A673 (cell line): Measurements from ENCODE around the gene PCBP2. TPM values are rescaled to one million over a fixed set of nuclear protein-coding genes. Genes with fewer than 3 reads are reported as not detected.

Experiments used
- BruUV-seq: library from RNA; stranded (reverse); fragments of 400-500 nt; replicated peaks from 2 replicates; lab custom pipeline; 2021; lab: Mats Ljungman, UMichigan
- CTCF ChIA-PET: fragments of 300-600 bp; sonication (Branson Sonifier 250); formaldehyde crosslinking; loops from one replicate; lab custom pipeline; 2022; ENCODE audit warnings: antibody characterized with exemption; lab: Charles Lee
- POLR2A ChIA-PET: fragments of 300-600 bp; sonication (Branson Sonifier 250); formaldehyde crosslinking; loops from one replicate; lab custom pipeline; 2022; ENCODE audit warnings: antibody characterized with exemption; ENCODE audit not compliant: low non-redundant PET; lab: Charles Lee
- DNase-seq: peaks from one replicate; pipeline ENCODE4 v3.0.0-alpha.2; 2015; ENCODE audit warnings: low spot score
- H3K27ac ChIP-seq: fragments of 200-600 bp; sonication (generic); 2 replicates; pipeline ENCODE4 v1.5.1; 2016; ENCODE audit warnings: mixed run types, low read depth, mild to moderate bottlenecking, mixed read lengths, antibody characterized with exemption, low read length; ENCODE audit not compliant: poor library complexity, severe bottlenecking
- H3K27me3 ChIP-seq: fragments of 200-600 bp; sonication (generic); replicated peaks from 2 replicates; pipeline ENCODE4 v1.6.1; 2017; ENCODE audit warnings: mixed run types, low read depth, mild to moderate bottlenecking, mixed read lengths, antibody characterized with exemption, low read length; ENCODE audit not compliant: insufficient read depth, poor library complexity
- H3K36me3 ChIP-seq: fragments of 200-600 bp; sonication (generic); 2 replicates; pipeline ENCODE4 v1.6.1; 2016; ENCODE audit warnings: mixed run types, mild to moderate bottlenecking, mixed read lengths, antibody characterized with exemption, low read length; ENCODE audit not compliant: insufficient read depth, poor library complexity, severe bottlenecking
- H3K4me1 ChIP-seq: fragments of 200-600 bp; sonication (generic); 2 replicates; pipeline ENCODE4 v1.6.1; 2017; ENCODE audit warnings: mixed run types, mild to moderate bottlenecking, mixed read lengths, antibody characterized with exemption, low read length; ENCODE audit not compliant: insufficient read depth, poor library complexity, severe bottlenecking
- H3K4me3 ChIP-seq: fragments of 200-600 bp; sonication (generic); 2 replicates; pipeline ENCODE4 v1.5.1; 2016; ENCODE audit warnings: low read depth, mixed run types, mild to moderate bottlenecking, mixed read lengths, low read length; ENCODE audit not compliant: poor library complexity, severe bottlenecking
- H3K9me3 ChIP-seq: fragments of 200-600 bp; sonication (generic); 2 replicates; pipeline ENCODE4 v1.6.1; 2016; ENCODE audit warnings: mixed run types, low read depth, mild to moderate bottlenecking, mixed read lengths, antibody characterized with exemption, low read length; ENCODE audit not compliant: poor library complexity, severe bottlenecking
- EZH2 ChIP-seq: fragments of 200-600 bp; sonication (generic); IDR thresholded peaks from 2 replicates; pipeline ENCODE4 v1.6.1; 2017; ENCODE audit warnings: borderline replicate concordance, low read depth, mild to moderate bottlenecking, mixed read lengths, antibody characterized with exemption, low read length; ENCODE audit not compliant: poor library complexity, severe bottlenecking
- intact Hi-C: fragments of 100-400 bp; cut with micrococcal nuclease; formaldehyde crosslinking; loops from one replicate; pipeline ENCODE4 v1.10.0; 2022; ENCODE audit not compliant: unreplicated experiment
- total RNA-seq: library from RNA; stranded (reverse); gene quantifications from 2 replicates; pipeline ENCODE4 v1.2.3, GENCODE V29; 2021
- TF ChIP-seq, protein P1 (sequence below): fragments of 300-800, 200-600 bp; sonication (generic); conservative IDR thresholded peaks from 2 replicates; pipeline ENCODE4 v1.5.1; 2017; ENCODE audit warnings: low read depth, mild to moderate bottlenecking, antibody characterized with exemption, low read length, moderate library complexity, mixed read lengths

Gene PCBP2
- total RNA-seq, 1 experiment from 2014 or later = 1,215 TPM

DNA sequence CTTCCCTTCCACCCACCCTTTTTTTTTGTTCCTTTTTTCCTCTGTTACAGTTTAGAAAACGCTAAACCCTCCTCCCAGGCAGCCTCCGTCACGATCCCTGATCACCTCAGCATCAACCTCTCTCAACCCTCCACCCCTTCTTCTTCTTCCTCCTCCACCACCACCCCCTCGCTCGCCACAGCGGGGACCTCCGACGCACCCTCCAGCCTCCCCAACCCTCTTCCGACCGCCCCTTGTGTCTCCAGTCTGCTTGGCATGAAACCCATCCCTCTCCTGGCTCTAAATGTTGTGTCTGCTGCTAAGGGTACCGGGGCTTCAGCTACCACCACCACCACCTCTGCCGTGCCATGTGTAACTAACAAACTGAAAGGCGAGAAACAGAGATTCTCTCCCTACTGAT is 22.9 kb downstream of the PCBP2 start:
- intact Hi-C loops = no loop called here
- TF ChIP-seq, protein P1, sequence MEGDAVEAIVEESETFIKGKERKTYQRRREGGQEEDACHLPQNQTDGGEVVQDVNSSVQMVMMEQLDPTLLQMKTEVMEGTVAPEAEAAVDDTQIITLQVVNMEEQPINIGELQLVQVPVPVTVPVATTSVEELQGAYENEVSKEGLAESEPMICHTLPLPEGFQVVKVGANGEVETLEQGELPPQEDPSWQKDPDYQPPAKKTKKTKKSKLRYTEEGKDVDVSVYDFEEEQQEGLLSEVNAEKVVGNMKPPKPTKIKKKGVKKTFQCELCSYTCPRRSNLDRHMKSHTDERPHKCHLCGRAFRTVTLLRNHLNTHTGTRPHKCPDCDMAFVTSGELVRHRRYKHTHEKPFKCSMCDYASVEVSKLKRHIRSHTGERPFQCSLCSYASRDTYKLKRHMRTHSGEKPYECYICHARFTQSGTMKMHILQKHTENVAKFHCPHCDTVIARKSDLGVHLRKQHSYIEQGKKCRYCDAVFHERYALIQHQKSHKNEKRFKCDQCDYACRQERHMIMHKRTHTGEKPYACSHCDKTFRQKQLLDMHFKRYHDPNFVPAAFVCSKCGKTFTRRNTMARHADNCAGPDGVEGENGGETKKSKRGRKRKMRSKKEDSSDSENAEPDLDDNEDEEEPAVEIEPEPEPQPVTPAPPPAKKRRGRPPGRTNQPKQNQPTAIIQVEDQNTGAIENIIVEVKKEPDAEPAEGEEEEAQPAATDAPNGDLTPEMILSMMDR = no peak
- TF ChIP-seq EZH2 = no peak
- Histone ChIP-seq H3K36me3 (peaks cover 98% of the 10 kb centered on the region), H3K4me1 (peaks cover 4% of the 10 kb centered on the region), H3K27ac (peak overlapping the region; percentile 0), H3K27me3 (no peaks in the 10 kb centered on the region), H3K9me3 (no peaks in the 10 kb centered on the region), H3K4me3 (no peak overlapping the region)
- ChIA-PET POLR2A (interaction anchor here (0.8 kb wide), 1 partner anchor 154 kb away, joined by 8 read pairs; the partner anchor contains the start of gene AAAS), CTCF (interaction anchor here (1.2 kb wide), 1 partner anchor 153 kb away, joined by 3 read pairs; the partner anchor contains the start of gene AAAS)
- DNase-seq = no peak
- no TSS peak for BruUV-seq

DNA sequence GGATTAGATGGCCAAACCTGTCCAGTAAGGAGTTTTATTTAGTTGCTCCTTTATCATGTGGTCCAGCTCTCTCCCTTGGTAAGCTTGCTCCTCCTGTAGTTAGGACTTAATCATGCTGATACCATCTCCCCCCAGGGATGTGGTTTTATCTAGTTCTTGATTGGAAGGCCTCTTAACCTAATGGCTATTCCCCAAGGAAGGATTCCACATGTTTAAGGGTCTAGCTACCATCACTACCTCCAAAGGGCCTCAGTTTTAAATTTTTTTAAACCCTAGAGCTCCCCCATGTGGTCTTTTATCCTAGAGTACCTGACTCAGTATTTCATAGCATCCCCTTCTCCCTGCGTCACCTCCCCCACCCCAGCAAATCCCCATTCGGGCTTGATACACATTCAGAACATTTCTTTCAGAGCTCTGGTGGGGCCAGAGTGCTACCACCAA is 24.9 kb downstream of the PCBP2 start:
- ChIA-PET POLR2A (no interaction called here), CTCF (interaction anchor here (2.1 kb wide), 1 partner anchor 32 kb away, joined by 7 read pairs; no protein-coding TSS in a partner anchor)
- Histone ChIP-seq H3K4me3 (no peak overlapping the region), H3K27me3 (no peaks in the 10 kb centered on the region), H3K36me3 (peaks cover 96% of the 10 kb centered on the region), H3K4me1 (peaks cover 4% of the 10 kb centered on the region), H3K9me3 (no peaks in the 10 kb centered on the region), H3K27ac (no peak overlapping the region)
- no TSS peak for BruUV-seq
- peak; percentile 77 for DNase-seq
- intact Hi-C loops = no loop called here
- TF ChIP-seq EZH2 = no peak
- TF ChIP-seq, protein P1 = peak; percentile 54

DNA sequence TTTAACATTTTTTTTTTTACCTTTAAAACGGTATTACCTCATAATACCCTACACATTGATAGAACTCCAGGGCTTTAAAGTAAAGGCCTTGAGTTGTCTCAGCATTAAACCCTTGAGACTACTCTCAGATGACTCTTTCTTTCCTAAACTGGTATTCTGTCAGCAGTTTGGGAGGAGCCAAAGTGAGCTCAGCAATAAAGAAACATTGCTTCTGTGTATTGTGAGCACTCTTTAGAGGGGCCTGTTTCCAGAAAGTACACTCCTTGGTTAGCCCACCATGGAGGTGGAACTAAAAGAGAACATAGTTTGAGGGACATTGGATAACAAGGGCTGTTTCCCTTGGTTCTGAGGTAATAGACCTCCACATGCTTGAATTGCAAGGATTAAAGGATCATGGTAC is 27.0 kb downstream of the PCBP2 start:
- H3K4me3 ChIP-seq = no peak overlapping the region
- DNase-seq = no peak
- H3K27me3 ChIP-seq = no peaks in the 10 kb centered on the region
- ChIA-PET CTCF (no interaction called here), POLR2A (interaction anchor here (0.6 kb wide), 1 partner anchor 11 kb away, joined by 3 read pairs; no protein-coding TSS in a partner anchor)
- peaks cover 89% of the 10 kb centered on the region for H3K36me3 ChIP-seq
- no TSS peak for BruUV-seq
- intact Hi-C loops = no loop called here
- H3K27ac ChIP-seq = no peak overlapping the region
- no peaks in the 10 kb centered on the region for H3K9me3 ChIP-seq
- no peak for TF ChIP-seq EZH2
- TF ChIP-seq, protein P1 = no peak
- peaks cover 4% of the 10 kb centered on the region for H3K4me1 ChIP-seq
